Thoracic aorta (tissue), 2 donors: ENCODE results near the gene EFCAB12. TPM values are rescaled to one million over a fixed set of nuclear protein-coding genes. Genes with fewer than 3 reads are reported as not detected.

Source experiments
- ATAC-seq: fragments of 150-250 bp; one replicate; pipeline ENCODE4 v1.8.0; 2017; ENCODE audit warnings: low read depth; ENCODE audit not compliant: insufficient number of reproducible peaks, low FRiP score
- DNase-seq: peaks from one replicate; pipeline ENCODE4 v3.0.0-alpha.2; 2020; ENCODE audit warnings: low spot score
- H3K27ac ChIP-seq, 2 donors: fragments of 200-600 bp; sonication (generic); 1 replicate in 1 of 2; 2 replicates in 1 of 2; pipeline ENCODE4 v1.5.1; 2016; ENCODE audit warnings: mild to moderate bottlenecking in 2 of 2, moderate library complexity in 2 of 2
- H3K27me3 ChIP-seq: fragments of 200-600 bp; sonication (generic); replicated peaks from 2 replicates; pipeline ENCODE4 v1.6.0; 2016; ENCODE audit warnings: mild to moderate bottlenecking; ENCODE audit not compliant: insufficient read depth
- H3K36me3 ChIP-seq: fragments of 200-600 bp; sonication (generic); one replicate; pipeline ENCODE4 v1.5.1; 2016
- H3K4me1 ChIP-seq, 2 donors: fragments of 200-600 bp; sonication (generic); 1 replicate in 1 of 2; 2 replicates in 1 of 2; pipeline versions ENCODE4 v1.5.1 to v1.6.0; 2016; ENCODE audit warnings: low read depth in 2 of 2, mild to moderate bottlenecking in 1 of 2; ENCODE audit not compliant: control insufficient read depth in 1 of 2
- H3K4me3 ChIP-seq: fragments of 200-600 bp; sonication (generic); 2 replicates; pipeline ENCODE4 v1.5.1; 2016; ENCODE audit warnings: mild to moderate bottlenecking
- H3K9me3 ChIP-seq: fragments of 200-600 bp; sonication (generic); 2 replicates; pipeline ENCODE4 v1.5.1; 2016
- CTCF ChIP-seq: fragments of 200-600 bp; sonication (generic); IDR thresholded peaks from one replicate; pipeline ENCODE4 v1.5.1; 2019; ENCODE audit warnings: antibody characterized with exemption
- total RNA-seq, 2 donors: library from RNA; depleted of rRNA; stranded (reverse); fragments of >200 nt; gene quantifications; one replicate each; pipeline versions ENCODE4 v1.1.0 to v1.2.3, GENCODE V29; 2016

The EFCAB12 gene
- total RNA-seq, 2 donors from 2014 or later: 0.68 TPM; not detected in 1

GRCh38 chr3:129421988-129422745 lies 6.3 kb downstream of the EFCAB12 start:
- DNase-seq (no peak), ATAC-seq (no peak)
- Histone ChIP-seq H3K27ac (no peak overlapping the region), H3K4me3 (no peak overlapping the region), H3K9me3 (no peaks in the 10 kb centered on the region), H3K4me1 (no peaks in the 10 kb centered on the region), H3K27me3 (no peaks in the 10 kb centered on the region), H3K36me3 (no peaks in the 10 kb centered on the region)
- TF ChIP-seq CTCF: no peak

- no peak for ATAC-seq
Observed at GRCh38 chr3:129421236-129421883, 7.1 kb downstream of the EFCAB12 start.

GRCh38 chr3:129419476-129419875 lies 9.0 kb downstream of the EFCAB12 start:
- Histone ChIP-seq H3K9me3 (no peaks in the 10 kb centered on the region), H3K27me3 (no peaks in the 10 kb centered on the region), H3K4me1 (no peaks in the 10 kb centered on the region), H3K4me3 (no peak overlapping the region), H3K36me3 (no peaks in the 10 kb centered on the region), H3K27ac (no peak overlapping the region)
- no peak for TF ChIP-seq CTCF
- ATAC-seq (no peak), DNase-seq (no peak)

More at GRCh38 chr3:129421236-129421883, 7.1 kb downstream of the EFCAB12 start:
- DNase-seq: no peak
- H3K4me3 ChIP-seq: no peak overlapping the region
- TF ChIP-seq CTCF: no peak
- H3K9me3 ChIP-seq: no peaks in the 10 kb centered on the region
- no peak overlapping the region for H3K27ac ChIP-seq
- H3K36me3 ChIP-seq: no peaks in the 10 kb centered on the region
- H3K4me1 ChIP-seq: no peaks in the 10 kb centered on the region
- no peaks in the 10 kb centered on the region for H3K27me3 ChIP-seq

DNA sequence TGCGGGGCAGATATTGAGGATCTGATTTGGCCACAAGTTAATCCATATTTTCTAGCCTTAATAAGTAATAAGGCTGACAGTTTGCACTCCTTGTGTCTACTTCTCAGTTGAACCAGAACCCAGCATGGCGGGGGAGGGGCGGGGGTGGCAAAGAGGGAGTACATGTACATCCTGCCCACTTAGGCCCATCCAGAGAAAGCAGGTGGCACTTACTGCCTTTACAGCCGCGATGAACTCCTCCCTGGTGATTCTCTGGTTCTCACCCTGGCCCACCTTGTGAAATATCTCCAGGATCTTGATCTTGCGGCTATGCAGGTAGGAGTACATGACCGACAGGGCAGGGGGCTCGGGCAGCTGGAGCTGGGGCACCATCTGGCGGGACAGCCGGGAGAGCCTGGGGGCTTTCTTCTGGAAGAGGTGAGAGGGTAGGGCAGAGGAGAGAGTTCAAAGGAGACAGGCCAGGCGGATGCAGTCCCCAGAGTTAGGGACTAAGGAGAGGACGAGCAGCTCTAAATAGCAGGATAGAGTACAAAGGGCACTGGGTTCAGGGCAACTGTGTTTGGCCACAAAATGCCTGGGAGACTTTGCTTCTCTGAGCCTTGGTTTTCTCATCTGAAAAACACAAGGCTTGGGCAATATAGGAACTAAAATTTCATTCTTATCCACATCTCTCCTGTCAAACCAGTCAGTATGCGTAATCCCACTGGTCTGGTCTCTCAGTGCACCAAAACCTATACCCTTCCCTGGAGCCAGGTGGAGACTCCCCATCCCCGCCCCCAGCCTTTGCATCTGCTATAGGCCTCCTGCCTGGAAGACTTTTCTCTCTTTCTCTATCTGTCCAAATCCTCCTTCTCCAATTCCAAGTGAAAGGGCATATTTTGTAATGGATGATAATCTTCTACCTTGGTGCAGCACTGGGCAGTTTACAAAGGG lies 10.1 kb downstream of the EFCAB12 start:
- H3K27me3 ChIP-seq: no peaks in the 10 kb centered on the region
- H3K4me3 ChIP-seq: no peak overlapping the region
- no peaks in the 10 kb centered on the region for H3K4me1 ChIP-seq
- H3K36me3 ChIP-seq: no peaks in the 10 kb centered on the region
- ATAC-seq (no peak), DNase-seq (no peak)
- no peak overlapping the region for H3K27ac ChIP-seq
- no peaks in the 10 kb centered on the region for H3K9me3 ChIP-seq
- TF ChIP-seq CTCF: no peak

DNA sequence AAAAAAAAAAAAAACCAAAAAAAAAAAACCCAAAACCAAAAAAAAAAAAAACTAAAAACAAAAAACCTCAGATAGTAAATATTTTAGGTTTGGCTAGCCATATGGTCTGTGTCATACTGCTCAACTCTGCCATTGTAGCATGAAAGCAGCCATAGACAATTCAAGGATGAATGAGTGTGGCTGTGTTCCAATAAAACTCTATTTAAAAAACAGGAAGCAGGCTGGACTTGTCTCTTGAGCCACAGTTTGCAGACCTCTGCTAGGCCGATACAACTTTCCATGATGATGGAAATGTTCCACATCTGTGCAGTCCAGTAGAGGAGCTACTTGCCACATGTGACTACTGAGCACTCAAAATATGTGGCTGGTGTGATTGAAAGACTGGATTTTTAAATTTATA lies 11.1 kb downstream of the EFCAB12 start:
- Histone ChIP-seq H3K4me3 (no peak overlapping the region), H3K36me3 (no peaks in the 10 kb centered on the region), H3K9me3 (no peaks in the 10 kb centered on the region), H3K4me1 (no peaks in the 10 kb centered on the region), H3K27ac (no peak overlapping the region), H3K27me3 (no peaks in the 10 kb centered on the region)
- ATAC-seq: no peak
- no peak for DNase-seq
- no peak for TF ChIP-seq CTCF
